ENCODE results near the gene MED29.

DNA sequence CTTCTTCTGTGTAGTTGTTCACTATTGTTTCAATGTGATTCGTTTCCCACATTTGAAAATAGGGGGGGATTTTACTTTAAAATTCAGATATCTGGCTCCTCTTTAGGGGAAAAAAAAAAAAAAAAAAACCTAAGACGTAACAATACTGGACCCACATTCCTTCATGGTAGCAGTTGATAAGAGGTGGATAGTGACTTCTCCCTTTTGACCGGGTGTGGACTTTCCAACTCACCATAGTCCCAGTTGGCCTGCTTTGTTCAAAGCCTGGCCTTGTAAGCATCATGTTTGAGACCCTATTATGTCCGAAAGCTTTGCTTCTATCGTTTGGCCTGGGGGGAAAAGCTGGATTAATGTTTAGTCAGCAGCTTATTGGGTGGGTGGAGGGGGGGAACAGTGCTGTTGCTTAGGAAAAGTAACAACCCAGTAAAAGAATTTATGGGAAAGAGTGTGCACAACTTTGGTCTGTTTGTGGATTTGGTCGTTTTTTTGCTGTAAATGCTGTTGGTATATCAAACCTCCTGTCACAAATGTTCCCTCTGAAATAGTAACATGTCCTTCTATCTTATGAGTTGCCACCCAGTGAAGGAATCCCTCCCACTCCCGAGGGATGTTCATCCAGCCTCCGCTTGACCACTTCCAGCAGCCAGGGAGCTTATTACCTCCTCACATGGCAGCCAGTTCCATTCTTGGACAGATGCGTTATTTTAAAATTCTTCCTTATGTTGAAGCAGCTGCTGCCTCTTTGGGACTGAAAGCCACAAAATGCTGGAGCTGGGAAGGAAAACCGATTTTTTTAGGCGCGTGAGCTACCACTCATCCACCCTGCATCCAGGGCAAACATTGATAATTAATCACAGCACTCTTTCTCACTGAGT, 38.6 kb upstream of the MED29 start:
- TF ChIP-seq, protein P1, sequence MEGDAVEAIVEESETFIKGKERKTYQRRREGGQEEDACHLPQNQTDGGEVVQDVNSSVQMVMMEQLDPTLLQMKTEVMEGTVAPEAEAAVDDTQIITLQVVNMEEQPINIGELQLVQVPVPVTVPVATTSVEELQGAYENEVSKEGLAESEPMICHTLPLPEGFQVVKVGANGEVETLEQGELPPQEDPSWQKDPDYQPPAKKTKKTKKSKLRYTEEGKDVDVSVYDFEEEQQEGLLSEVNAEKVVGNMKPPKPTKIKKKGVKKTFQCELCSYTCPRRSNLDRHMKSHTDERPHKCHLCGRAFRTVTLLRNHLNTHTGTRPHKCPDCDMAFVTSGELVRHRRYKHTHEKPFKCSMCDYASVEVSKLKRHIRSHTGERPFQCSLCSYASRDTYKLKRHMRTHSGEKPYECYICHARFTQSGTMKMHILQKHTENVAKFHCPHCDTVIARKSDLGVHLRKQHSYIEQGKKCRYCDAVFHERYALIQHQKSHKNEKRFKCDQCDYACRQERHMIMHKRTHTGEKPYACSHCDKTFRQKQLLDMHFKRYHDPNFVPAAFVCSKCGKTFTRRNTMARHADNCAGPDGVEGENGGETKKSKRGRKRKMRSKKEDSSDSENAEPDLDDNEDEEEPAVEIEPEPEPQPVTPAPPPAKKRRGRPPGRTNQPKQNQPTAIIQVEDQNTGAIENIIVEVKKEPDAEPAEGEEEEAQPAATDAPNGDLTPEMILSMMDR (conservative IDR thresholded peaks at IDR 0.05; ENCODE audit: low read depth, low read length), result no peak
- TF ChIP-seq EZH2 (IDR thresholded peaks at IDR 0.05; ENCODE audit: low read length, unreplicated experiment) (no peak), EZH2phosphoT487 (IDR thresholded peaks at IDR 0.05; ENCODE audit: borderline replicate concordance, low read length) (no peak)

Measured in PC-3 (cell line).